Measurements from ENCODE around the gene SEZ6L.

The SEZ6L gene

DNA sequence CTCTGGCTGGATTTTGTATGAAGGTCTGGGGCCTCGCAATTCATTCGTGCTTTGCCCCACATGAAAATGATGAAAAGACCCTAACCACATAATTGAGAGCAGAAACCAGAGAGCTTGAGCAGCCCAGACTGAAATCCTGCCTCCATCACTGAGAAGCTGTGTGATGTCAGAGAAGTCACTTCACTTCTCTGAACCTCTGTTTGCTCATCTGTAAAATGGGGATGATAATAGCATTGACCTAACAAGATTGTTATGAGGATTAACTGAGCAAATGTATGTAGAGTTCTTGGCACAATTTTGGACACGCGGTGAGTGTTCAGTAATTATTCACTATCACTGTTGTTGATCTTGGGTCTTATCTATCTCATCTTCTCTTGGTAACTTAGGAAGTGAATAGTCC is 203.6 kb downstream of the SEZ6L start:
- Histone ChIP-seq H3K4me3 (ENCODE audit: low read length) (no peak overlapping the region), H3K27me3 (ENCODE audit: control insufficient read depth, low read length) (peaks cover 6% of the 10 kb centered on the region; the same call in 1 of the 2 replicates), H3K79me2 (ENCODE audit: control insufficient read depth, low read length) (no peaks in the 10 kb centered on the region), H3K9me2 (replicated peaks; ENCODE audit: control insufficient read depth, low read length) (no peaks in the 10 kb centered on the region), H3K36me3 (ENCODE audit: control insufficient read depth, low read length) (no peaks in the 10 kb centered on the region), H3F3A (ENCODE audit: control insufficient read depth, insufficient read depth) (peaks cover 2% of the 10 kb centered on the region; the same call in 1 of the 2 replicates), H4K20me1 (ENCODE audit: control insufficient read depth, insufficient read depth, low read depth, low read length) (no peaks in the 10 kb centered on the region), H3K4me1 (ENCODE audit: control insufficient read depth, low read length) (peaks cover 5% of the 10 kb centered on the region; the same call in 1 of the 2 replicates), H3K4me2 (ENCODE audit: low read length) (no peak overlapping the region), H3K27ac (ENCODE audit: low read depth, low read length) (no peak overlapping the region), H3K9me3 (ENCODE audit: control insufficient read depth, insufficient read depth, low read length) (no peaks in the 10 kb centered on the region)
- TF ChIP-seq, protein P1, sequence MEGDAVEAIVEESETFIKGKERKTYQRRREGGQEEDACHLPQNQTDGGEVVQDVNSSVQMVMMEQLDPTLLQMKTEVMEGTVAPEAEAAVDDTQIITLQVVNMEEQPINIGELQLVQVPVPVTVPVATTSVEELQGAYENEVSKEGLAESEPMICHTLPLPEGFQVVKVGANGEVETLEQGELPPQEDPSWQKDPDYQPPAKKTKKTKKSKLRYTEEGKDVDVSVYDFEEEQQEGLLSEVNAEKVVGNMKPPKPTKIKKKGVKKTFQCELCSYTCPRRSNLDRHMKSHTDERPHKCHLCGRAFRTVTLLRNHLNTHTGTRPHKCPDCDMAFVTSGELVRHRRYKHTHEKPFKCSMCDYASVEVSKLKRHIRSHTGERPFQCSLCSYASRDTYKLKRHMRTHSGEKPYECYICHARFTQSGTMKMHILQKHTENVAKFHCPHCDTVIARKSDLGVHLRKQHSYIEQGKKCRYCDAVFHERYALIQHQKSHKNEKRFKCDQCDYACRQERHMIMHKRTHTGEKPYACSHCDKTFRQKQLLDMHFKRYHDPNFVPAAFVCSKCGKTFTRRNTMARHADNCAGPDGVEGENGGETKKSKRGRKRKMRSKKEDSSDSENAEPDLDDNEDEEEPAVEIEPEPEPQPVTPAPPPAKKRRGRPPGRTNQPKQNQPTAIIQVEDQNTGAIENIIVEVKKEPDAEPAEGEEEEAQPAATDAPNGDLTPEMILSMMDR (IDR thresholded peaks at IDR 0.05; ENCODE audit: low read depth, low read length, poor library complexity, severe bottlenecking), result no peak
- no peak for TF ChIP-seq EZH2phosphoT487 (IDR thresholded peaks at IDR 0.05; ENCODE audit: borderline replicate concordance, low read length)

GRCh38 chr22:26374391-26375026 is 205.2 kb downstream of the SEZ6L start:
- Histone ChIP-seq H3K79me2 (ENCODE audit: control insufficient read depth, low read length) (no peaks in the 10 kb centered on the region), H3K9me2 (replicated peaks; ENCODE audit: control insufficient read depth, low read length) (no peaks in the 10 kb centered on the region), H3K27me3 (ENCODE audit: control insufficient read depth, low read length) (peaks cover 18% of the 10 kb centered on the region), H3K4me1 (ENCODE audit: control insufficient read depth, low read length) (peaks cover 5% of the 10 kb centered on the region; the same call in 1 of the 2 replicates), H3K36me3 (ENCODE audit: control insufficient read depth, low read length) (no peaks in the 10 kb centered on the region), H3F3A (ENCODE audit: control insufficient read depth, insufficient read depth) (no peaks in the 10 kb centered on the region), H3K4me2 (ENCODE audit: low read length) (no peak overlapping the region), H3K27ac (ENCODE audit: low read depth, low read length) (no peak overlapping the region), H3K4me3 (ENCODE audit: low read length) (no peak overlapping the region), H3K9me3 (ENCODE audit: control insufficient read depth, insufficient read depth, low read length) (no peaks in the 10 kb centered on the region), H4K20me1 (ENCODE audit: control insufficient read depth, insufficient read depth, low read depth, low read length) (no peaks in the 10 kb centered on the region)
- TF ChIP-seq, protein P1 (IDR thresholded peaks at IDR 0.05; ENCODE audit: low read depth, low read length, poor library complexity, severe bottlenecking), result no peak
- TF ChIP-seq EZH2phosphoT487 (IDR thresholded peaks at IDR 0.05; ENCODE audit: borderline replicate concordance, low read length), result no peak

GRCh38 chr22:26377170-26377830 is 208.0 kb downstream of the SEZ6L start:
- Histone ChIP-seq H3F3A (ENCODE audit: control insufficient read depth, insufficient read depth) (no peaks in the 10 kb centered on the region), H3K27me3 (ENCODE audit: control insufficient read depth, low read length) (peaks cover 45% of the 10 kb centered on the region), H3K4me2 (ENCODE audit: low read length) (peak overlapping the region; percentile 46), H3K27ac (ENCODE audit: low read depth, low read length) (no peak overlapping the region), H3K79me2 (ENCODE audit: control insufficient read depth, low read length) (no peaks in the 10 kb centered on the region), H4K20me1 (ENCODE audit: control insufficient read depth, insufficient read depth, low read depth, low read length) (no peaks in the 10 kb centered on the region), H3K36me3 (ENCODE audit: control insufficient read depth, low read length) (no peaks in the 10 kb centered on the region), H3K4me1 (ENCODE audit: control insufficient read depth, low read length) (peaks cover 5% of the 10 kb centered on the region; the same call in 1 of the 2 replicates), H3K9me2 (replicated peaks; ENCODE audit: control insufficient read depth, low read length) (no peaks in the 10 kb centered on the region), H3K9me3 (ENCODE audit: control insufficient read depth, insufficient read depth, low read length) (no peaks in the 10 kb centered on the region; the same call in 1 of the 2 replicates), H3K4me3 (ENCODE audit: low read length) (no peak overlapping the region)
- no peak for TF ChIP-seq EZH2phosphoT487 (IDR thresholded peaks at IDR 0.05; ENCODE audit: borderline replicate concordance, low read length)
- TF ChIP-seq, protein P1 (IDR thresholded peaks at IDR 0.05; ENCODE audit: low read depth, low read length, poor library complexity, severe bottlenecking), result peak; percentile 44
